Measurements from ENCODE around the gene SNN.

DNA sequence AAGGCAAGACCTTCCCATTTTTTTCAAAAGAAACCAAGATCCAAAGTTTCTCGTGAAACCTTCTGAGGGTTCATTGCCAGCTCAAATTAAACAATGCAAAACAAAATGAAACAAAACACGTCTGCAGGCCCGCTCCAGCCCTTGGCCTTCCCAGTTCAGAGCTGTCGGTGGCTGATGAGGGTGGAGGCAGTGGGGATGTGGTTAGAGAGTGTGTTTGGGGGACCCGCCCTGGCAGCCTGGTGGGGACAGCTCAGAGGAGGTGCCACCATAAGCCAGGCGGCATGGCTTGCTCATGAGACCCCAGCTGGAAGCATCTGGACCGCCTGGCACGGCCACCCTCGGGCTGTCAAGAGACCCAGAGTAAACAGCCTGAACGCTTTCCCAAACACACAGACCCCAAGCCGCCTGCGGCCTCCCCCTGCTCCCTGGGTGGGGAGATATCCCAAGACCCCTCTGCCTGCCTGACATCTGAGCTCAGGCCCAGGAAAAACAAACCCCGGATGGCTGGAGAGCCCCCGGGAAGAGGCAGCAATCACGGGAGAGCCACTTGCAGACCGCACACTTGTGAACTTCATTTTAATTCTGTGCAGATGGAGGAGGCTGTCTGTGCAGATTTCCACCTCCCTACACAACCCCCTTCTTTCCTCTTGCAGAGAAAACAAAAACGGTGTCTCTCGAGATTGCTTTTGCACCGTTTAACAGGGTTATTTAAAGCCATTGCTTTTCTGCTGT, 46.2 kb upstream of the SNN start:
- TF ChIP-seq EP300 (IDR thresholded peaks at IDR 0.05) (no peak), CTCF (IDR thresholded peaks at IDR 0.05) (no peak), POLR2AphosphoS5 (IDR thresholded peaks at IDR 0.05) (no peak), POLR2A (IDR thresholded peaks at IDR 0.05; ENCODE audit: low read depth) (no peak)
